SK-N-SH treated with all-trans-retinoic acid at 6 μM for 48 hours (cell line): ENCODE results near the gene MCM8.

Experiments
- ATAC-seq: fragments of 200-7000 bp; cut with Tn5 transposase; 3 replicates; pipeline ENCODE4 v1.9.1; 2020; ENCODE audit warnings: mild to moderate bottlenecking, moderate library complexity
- ARNTL ChIP-seq: fragments of 450-650 bp; formaldehyde crosslinking; IDR thresholded peaks from 2 replicates; pipeline ENCODE4 v1.5.0; 2020; ENCODE audit warnings: low read depth, mild to moderate bottlenecking, moderate library complexity, borderline replicate concordance
- CSDC2 ChIP-seq: fragments of 250-450 bp; sonication (Bioruptor Pico); IDR thresholded peaks from 2 replicates; pipeline ENCODE4 v1.5.0; 2020; ENCODE audit warnings: mild to moderate bottlenecking, moderate library complexity
- CSRNP3 ChIP-seq: fragments of 250-450 bp; sonication (Bioruptor Pico); IDR thresholded peaks from 2 replicates; pipeline ENCODE4 v1.5.1; 2021; ENCODE audit warnings: mild to moderate bottlenecking, moderate library complexity
- ESRRG ChIP-seq: fragments of 250-450 bp; sonication (Bioruptor Pico); IDR thresholded peaks from 2 replicates; pipeline ENCODE4 v1.6.1; 2021; ENCODE audit warnings: mild to moderate bottlenecking
- ISL1 ChIP-seq: fragments of 250-450 bp; sonication (Bioruptor Pico); IDR thresholded peaks from 2 replicates; pipeline ENCODE4 v2.1.2; 2022; ENCODE audit warnings: mild to moderate bottlenecking, moderate library complexity
- OSR1 ChIP-seq: fragments of 250-450 bp; sonication (Bioruptor Pico); IDR thresholded peaks from 2 replicates; pipeline ENCODE4 v1.8.0; 2022; ENCODE audit warnings: moderate library complexity, mild to moderate bottlenecking, inconsistent platforms
- POU6F1 ChIP-seq: fragments of 250-450 bp; sonication (Bioruptor Pico); IDR thresholded peaks from 2 replicates; pipeline ENCODE4 v1.8.0; 2021; ENCODE audit warnings: low read depth, mild to moderate bottlenecking, moderate library complexity, borderline replicate concordance
- TCF4 ChIP-seq: fragments of 250-450 bp; sonication (Bioruptor Pico); IDR thresholded peaks from 2 replicates; pipeline ENCODE4 v1.8.0; 2021; ENCODE audit warnings: mild to moderate bottlenecking, moderate library complexity, borderline replicate concordance
- ZFP3 ChIP-seq: fragments of 250-450 bp; sonication (Bioruptor Pico); IDR thresholded peaks from 2 replicates; pipeline ENCODE4 v1.5.0; 2020; ENCODE audit warnings: mild to moderate bottlenecking, moderate library complexity
- ZFP30 ChIP-seq: fragments of 450-650 bp; formaldehyde crosslinking; IDR thresholded peaks from 2 replicates; pipeline ENCODE4 v1.5.0; 2022; ENCODE audit warnings: mild to moderate bottlenecking, moderate library complexity
- ZNF70 ChIP-seq: fragments of 450-650 bp; formaldehyde crosslinking; IDR thresholded peaks from 2 replicates; pipeline ENCODE4 v1.5.0; 2020; ENCODE audit warnings: mild to moderate bottlenecking, moderate library complexity
- TF ChIP-seq, protein P1 (sequence below): fragments of 250-450 bp; sonication (Bioruptor Pico); IDR thresholded peaks from 2 replicates; pipeline ENCODE4 v1.8.0; 2020; ENCODE audit warnings: mild to moderate bottlenecking, moderate library complexity, borderline replicate concordance
- TF ChIP-seq, protein P2 (sequence below): fragments of 250-450 bp; sonication (Bioruptor Pico); IDR thresholded peaks from 2 replicates; pipeline ENCODE4 v1.5.0; 2020; ENCODE audit warnings: mild to moderate bottlenecking, moderate library complexity

MCM8 gene

DNA sequence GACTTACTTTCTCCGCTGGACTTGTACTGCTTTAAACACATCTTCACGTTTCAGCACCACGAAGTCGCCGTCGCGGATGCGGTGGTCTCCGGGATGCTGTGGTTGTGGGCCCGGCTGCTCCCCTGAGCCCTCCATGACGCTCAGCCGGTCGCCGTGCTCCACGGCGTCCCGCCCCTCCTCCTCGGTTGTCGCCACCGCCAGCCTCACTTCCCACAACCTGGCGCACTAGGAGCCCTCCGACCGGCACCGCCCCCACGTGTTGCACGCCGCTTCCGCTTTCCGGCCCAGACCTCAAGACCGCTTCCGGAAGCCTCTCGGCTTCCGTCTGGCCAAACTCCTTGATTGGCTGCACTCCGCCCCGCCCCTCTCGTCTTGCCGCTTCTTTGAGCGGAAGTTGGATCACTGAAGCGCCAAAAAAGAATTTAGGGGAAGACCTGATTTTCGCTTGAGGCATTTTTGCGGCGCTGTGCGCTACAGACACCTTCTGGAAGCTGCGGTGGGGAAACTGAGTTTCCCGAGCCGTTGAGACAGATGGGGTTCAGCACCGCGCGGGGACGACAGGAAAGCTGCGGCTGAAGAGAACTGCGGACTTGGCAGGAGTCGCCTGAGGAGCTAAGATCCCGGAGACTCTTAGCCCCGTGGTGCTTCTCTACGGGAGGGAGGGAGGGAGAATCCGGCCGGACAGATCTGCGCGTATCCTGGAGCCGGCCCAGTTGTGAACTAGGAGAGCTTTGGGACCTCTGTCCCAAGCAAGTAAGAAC is at the start of gene MCM8, which contains the start of gene TRMT6:
Gene MCM8, plus strand, starts transcription at position 382 of the 761 bp plus-strand sequence. CDS start 1,364 bp downstream, outside the sequence.
Gene TRMT6, minus strand, starts transcription at position 263 of the 761 bp plus-strand sequence. Its CDS starts 128 bp downstream, at position 135.
- TF ChIP-seq ZNF70 (no peak), ESRRG (CRISPR knock-in tag) (no peak), TCF4 (CRISPR knock-in tag) (no peak), CSRNP3 (CRISPR knock-in tag) (no peak), ZFP3 (CRISPR knock-in tag) (no peak)
- TF ChIP-seq, protein P1, sequence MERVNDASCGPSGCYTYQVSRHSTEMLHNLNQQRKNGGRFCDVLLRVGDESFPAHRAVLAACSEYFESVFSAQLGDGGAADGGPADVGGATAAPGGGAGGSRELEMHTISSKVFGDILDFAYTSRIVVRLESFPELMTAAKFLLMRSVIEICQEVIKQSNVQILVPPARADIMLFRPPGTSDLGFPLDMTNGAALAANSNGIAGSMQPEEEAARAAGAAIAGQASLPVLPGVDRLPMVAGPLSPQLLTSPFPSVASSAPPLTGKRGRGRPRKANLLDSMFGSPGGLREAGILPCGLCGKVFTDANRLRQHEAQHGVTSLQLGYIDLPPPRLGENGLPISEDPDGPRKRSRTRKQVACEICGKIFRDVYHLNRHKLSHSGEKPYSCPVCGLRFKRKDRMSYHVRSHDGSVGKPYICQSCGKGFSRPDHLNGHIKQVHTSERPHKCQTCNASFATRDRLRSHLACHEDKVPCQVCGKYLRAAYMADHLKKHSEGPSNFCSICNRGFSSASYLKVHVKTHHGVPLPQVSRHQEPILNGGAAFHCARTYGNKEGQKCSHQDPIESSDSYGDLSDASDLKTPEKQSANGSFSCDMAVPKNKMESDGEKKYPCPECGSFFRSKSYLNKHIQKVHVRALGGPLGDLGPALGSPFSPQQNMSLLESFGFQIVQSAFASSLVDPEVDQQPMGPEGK (CRISPR knock-in tag) = 0 out of 2 replicates have a peak, but pooled peaks have one; percentile 13
- peak; percentile 99 for ATAC-seq

DNA sequence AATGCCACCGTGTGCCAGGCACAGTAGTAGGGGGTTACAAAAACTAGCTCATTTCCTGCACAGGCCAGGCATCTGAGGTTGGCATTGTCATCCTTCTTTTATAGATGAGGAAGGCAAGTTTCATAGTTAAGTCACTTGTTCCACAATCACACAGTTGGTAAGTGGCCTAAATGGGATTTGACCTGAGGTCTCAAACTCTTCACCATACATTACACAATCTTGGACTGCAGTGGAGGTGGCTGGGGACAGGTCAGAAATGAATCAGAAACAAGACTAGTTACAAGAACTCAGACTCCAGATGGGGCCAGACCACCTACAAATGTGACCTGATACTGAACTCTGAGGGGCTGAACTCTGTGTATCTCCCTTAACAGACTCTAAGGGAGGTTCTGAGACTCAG is 49.5 kb upstream of the MCM8 start:
- TF ChIP-seq POU6F1 (no peak), ZFP30 (CRISPR knock-in tag) (no peak), ESRRG (CRISPR knock-in tag) (no peak), CSRNP3 (CRISPR knock-in tag) (no peak)
- TF ChIP-seq, protein P2, sequence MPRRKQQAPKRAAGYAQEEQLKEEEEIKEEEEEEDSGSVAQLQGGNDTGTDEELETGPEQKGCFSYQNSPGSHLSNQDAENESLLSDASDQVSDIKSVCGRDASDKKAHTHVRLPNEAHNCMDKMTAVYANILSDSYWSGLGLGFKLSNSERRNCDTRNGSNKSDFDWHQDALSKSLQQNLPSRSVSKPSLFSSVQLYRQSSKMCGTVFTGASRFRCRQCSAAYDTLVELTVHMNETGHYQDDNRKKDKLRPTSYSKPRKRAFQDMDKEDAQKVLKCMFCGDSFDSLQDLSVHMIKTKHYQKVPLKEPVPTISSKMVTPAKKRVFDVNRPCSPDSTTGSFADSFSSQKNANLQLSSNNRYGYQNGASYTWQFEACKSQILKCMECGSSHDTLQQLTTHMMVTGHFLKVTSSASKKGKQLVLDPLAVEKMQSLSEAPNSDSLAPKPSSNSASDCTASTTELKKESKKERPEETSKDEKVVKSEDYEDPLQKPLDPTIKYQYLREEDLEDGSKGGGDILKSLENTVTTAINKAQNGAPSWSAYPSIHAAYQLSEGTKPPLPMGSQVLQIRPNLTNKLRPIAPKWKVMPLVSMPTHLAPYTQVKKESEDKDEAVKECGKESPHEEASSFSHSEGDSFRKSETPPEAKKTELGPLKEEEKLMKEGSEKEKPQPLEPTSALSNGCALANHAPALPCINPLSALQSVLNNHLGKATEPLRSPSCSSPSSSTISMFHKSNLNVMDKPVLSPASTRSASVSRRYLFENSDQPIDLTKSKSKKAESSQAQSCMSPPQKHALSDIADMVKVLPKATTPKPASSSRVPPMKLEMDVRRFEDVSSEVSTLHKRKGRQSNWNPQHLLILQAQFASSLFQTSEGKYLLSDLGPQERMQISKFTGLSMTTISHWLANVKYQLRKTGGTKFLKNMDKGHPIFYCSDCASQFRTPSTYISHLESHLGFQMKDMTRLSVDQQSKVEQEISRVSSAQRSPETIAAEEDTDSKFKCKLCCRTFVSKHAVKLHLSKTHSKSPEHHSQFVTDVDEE (CRISPR knock-in tag) = no peak
- ATAC-seq = no peak

DNA sequence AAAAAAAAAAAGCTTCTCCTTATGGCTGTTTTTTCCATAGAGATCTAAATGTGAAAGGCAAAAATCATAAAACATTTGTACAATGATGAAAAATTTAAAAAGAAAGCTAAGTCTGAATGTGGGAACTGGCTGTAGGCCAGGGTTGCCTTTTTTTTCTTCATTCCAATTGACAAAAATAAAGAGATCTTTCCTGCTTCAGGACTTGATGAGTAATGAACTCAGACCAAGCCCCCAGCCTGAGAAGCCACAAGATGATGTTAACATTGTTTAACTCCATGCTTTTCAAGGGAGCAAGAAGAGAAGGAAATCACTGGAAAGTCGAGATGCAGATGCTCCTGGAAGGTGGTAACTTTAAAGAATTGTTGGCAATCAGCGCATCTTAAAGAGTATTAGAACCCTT is 41.5 kb upstream of the MCM8 start:
- no peak for ATAC-seq

More for the DNA sequence above, 41.5 kb upstream of the MCM8 start:
- TF ChIP-seq ARNTL (CRISPR knock-in tag) (no peak), CSDC2 (CRISPR knock-in tag) (no peak), ESRRG (CRISPR knock-in tag) (no peak), ZFP30 (CRISPR knock-in tag) (no peak), ISL1 (CRISPR knock-in tag) (no peak), ZNF70 (no peak), CSRNP3 (CRISPR knock-in tag) (no peak), OSR1 (no peak)
- TF ChIP-seq, protein P1 (CRISPR knock-in tag) = no peak
